Measurements from ENCODE around the gene CFAP221.

CFAP221 gene

GRCh38 chr2:119700866-119701265, 156.6 kb downstream of the CFAP221 start:
- TF ChIP-seq CTCF (IDR thresholded peaks at IDR 0.05; ENCODE audit: low read depth, low read length), result no peak

DNA sequence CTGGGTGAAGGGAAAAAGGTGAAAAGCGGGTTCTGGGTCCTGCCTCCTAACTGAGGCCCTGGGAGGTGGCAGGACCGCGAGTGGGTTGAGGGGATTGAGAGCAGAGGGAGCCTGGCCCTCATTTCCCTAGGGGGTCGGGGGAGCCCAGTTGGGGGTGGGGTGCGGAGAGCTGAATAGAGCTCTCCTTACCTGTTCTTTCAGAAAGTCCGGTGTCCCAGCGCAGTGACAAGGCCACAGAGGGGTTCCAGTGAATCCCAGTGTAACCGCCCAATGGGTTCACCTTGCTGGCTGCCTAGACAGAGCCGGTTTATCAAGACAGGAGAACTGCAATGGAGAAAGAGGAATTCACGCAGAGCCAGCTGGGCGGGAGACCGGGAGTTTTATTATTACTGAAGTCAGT, 157.1 kb downstream of the CFAP221 start:
- H3K4me3 ChIP-seq (replicated peaks in 1 of 2; ENCODE audit: low read depth in 2 of 2, low read length in 2 of 2), result no peak overlapping the region
- TF ChIP-seq CTCF (IDR thresholded peaks at IDR 0.05; ENCODE audit: low read depth, low read length), result no peak
- DNase-seq (ENCODE audit: low read depth in 2 of 2), result no peak

More at GRCh38 chr2:119700866-119701265, 156.6 kb downstream of the CFAP221 start:
- no peak overlapping the region for H3K4me3 ChIP-seq (replicated peaks in 1 of 2; ENCODE audit: low read depth in 2 of 2, low read length in 2 of 2)
- DNase-seq (ENCODE audit: low read depth in 2 of 2), result no peak

GRCh38 chr2:119702203-119702917, 158.1 kb downstream of the CFAP221 start:
- no peak overlapping the region for H3K4me3 ChIP-seq (replicated peaks in 1 of 2; ENCODE audit: low read depth in 2 of 2, low read length in 2 of 2)
- TF ChIP-seq CTCF (IDR thresholded peaks at IDR 0.05; ENCODE audit: low read depth, low read length), result no peak
- no peak for DNase-seq (ENCODE audit: low read depth in 2 of 2)

DNA sequence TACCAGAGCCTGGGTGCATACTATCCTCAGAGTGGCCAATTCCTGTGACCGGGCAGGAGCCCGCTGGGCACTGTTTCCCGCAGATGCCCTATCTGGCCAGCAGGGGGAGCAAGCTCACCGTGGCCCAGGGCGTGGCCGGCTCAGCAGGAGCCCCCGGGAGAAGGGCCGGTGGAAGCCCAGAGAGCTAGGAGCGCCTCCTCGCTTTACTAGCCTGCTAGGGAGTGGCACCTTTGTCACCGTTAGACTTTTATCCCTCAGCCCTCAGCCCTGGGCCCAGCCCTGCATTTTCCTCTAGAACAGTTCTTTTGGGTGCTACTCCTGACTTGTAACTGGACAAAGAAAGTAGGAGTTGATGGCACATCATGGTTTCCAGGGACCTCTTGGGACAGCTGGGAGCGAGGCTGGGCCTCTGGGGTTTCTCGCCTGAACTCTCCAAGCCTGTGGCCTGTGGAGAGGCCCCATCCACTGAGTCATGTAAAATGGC, 158.7 kb downstream of the CFAP221 start:
- H3K4me3 ChIP-seq (replicated peaks in 1 of 2; ENCODE audit: low read depth in 2 of 2, low read length in 2 of 2), result no peak overlapping the region
- DNase-seq (ENCODE audit: low read depth in 2 of 2), result peak; percentile 69 to 71

GRCh38 chr2:119703526-119703925, 159.3 kb downstream of the CFAP221 start:
- no peak for DNase-seq (ENCODE audit: low read depth in 2 of 2)
- TF ChIP-seq CTCF (IDR thresholded peaks at IDR 0.05; ENCODE audit: low read depth, low read length), result no peak
- H3K4me3 ChIP-seq (replicated peaks in 1 of 2; ENCODE audit: low read depth in 2 of 2, low read length in 2 of 2), result no peak overlapping the region

More for the DNA sequence above, 158.7 kb downstream of the CFAP221 start:
- TF ChIP-seq CTCF (IDR thresholded peaks at IDR 0.05; ENCODE audit: low read depth, low read length), result peak; percentile 98

- TF ChIP-seq CTCF (IDR thresholded peaks at IDR 0.05; ENCODE audit: low read depth, low read length), result no peak
- no peak overlapping the region for H3K4me3 ChIP-seq (replicated peaks in 1 of 2; ENCODE audit: low read depth in 2 of 2, low read length in 2 of 2)
- peak; percentile 15 to 38 for DNase-seq (ENCODE audit: low read depth in 2 of 2)
These were observed 160.4 kb downstream of the CFAP221 start for GRCh38 chr2:119704670-119705120.

All from cardiac fibroblast (primary cell).